ENCODE measurements around the gene CYP20A1. TPM values are rescaled to one million over a fixed set of nuclear protein-coding genes. Genes with fewer than 3 reads are reported as not detected.
A peak's percentile ranks its signal among the peaks of the same experiment; 100 is the strongest.

The CYP20A1 gene
- total and polyA plus RNA-seq, 2 of the 8 experiments (the other 6 are each of a cell fraction or from before 2014, with no cell fraction given): 6.2 to 21.5 TPM

DNA sequence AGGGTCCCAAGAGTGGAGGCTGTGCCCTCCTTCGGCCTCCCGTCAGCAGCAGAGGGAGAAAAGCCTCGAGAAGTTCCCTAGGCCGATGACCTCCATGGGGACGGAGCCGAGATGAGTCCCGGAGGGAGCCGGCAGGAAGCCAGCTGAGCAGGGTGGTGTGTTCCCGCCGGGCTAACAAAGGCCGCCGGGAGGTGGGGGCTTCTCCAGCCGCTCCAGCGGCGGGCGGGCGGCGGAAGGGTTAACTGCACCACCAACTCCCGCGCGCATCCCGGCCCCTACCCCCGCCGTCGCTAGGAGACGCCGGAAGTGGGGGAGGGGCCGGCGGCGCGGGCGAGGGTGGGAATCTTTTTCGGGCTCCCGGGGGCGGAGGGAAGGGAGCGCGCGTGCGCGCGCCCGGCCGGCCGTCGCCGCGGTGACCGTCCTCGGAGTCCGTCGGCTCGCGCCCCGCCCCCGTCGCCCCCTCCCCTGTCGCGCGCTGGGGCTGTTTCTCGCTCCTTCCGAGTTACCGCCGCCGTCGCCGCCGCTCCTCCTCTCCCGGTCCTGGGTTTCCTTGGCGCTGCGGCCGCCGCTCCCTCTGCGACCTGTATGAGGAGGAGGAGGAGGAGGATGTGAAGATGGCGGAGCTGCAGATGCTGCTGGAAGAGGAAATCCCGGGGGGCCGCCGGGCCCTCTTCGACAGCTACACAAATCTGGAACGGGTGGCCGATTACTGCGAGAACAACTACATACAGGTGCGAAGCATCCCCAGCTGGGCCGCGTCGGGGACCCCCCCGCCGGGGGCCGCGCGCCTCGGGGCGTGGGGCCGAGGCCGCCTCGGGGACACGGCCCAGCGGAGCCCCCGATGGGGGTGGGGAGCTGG, 89.3 kb downstream of the CYP20A1 start, which contains the start of gene ABI2 (continued):
- TF ChIP-seq, protein P1, sequence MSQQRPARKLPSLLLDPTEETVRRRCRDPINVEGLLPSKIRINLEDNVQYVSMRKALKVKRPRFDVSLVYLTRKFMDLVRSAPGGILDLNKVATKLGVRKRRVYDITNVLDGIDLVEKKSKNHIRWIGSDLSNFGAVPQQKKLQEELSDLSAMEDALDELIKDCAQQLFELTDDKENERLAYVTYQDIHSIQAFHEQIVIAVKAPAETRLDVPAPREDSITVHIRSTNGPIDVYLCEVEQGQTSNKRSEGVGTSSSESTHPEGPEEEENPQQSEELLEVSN (IDR thresholded peaks at IDR 0.05): peak; percentile 13; the same call in 1 of the 2 replicates
- TF ChIP-seq, protein P2, sequence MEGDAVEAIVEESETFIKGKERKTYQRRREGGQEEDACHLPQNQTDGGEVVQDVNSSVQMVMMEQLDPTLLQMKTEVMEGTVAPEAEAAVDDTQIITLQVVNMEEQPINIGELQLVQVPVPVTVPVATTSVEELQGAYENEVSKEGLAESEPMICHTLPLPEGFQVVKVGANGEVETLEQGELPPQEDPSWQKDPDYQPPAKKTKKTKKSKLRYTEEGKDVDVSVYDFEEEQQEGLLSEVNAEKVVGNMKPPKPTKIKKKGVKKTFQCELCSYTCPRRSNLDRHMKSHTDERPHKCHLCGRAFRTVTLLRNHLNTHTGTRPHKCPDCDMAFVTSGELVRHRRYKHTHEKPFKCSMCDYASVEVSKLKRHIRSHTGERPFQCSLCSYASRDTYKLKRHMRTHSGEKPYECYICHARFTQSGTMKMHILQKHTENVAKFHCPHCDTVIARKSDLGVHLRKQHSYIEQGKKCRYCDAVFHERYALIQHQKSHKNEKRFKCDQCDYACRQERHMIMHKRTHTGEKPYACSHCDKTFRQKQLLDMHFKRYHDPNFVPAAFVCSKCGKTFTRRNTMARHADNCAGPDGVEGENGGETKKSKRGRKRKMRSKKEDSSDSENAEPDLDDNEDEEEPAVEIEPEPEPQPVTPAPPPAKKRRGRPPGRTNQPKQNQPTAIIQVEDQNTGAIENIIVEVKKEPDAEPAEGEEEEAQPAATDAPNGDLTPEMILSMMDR (IDR thresholded peaks at IDR 0.05; ENCODE audit: control extremely low read depth in 1 of 3, insufficient read depth in 1 of 3, low read depth in 1 of 3, low read length in 3 of 3): no peak
- TF ChIP-seq CBX5 (IDR thresholded peaks at IDR 0.05; ENCODE audit: low read depth, low read length) (no peak), RFX5 (IDR thresholded peaks at IDR 0.05; ENCODE audit: borderline replicate concordance, low read depth, low read length) (no peak), JUND (IDR thresholded peaks at IDR 0.05; ENCODE audit: low read length) (0 out of 2 replicates have a peak, but pooled peaks have one; percentile 6), SP2 (IDR thresholded peaks at IDR 0.05; ENCODE audit: low read length) (no peak)
